ENCODE data around the gene DOCK1.

Gene DOCK1

GRCh38 chr10:127044186-127044585 lies 139.0 kb downstream of the DOCK1 start:
- peak in 1 of 42 donors; percentile 30 for DNase-seq
- intact Hi-C loops (cut with DNase I): no loop called here

GRCh38 chr10:127046975-127047877 lies 142.0 kb downstream of the DOCK1 start:
- peak in 1 of 42 donors; percentile 14 for DNase-seq
- intact Hi-C loops (cut with DNase I): no loop called here

- intact Hi-C loops (cut with DNase I): no loop called here
Observed at GRCh38 chr10:127047878-127048238, 142.6 kb downstream of the DOCK1 start.

GRCh38 chr10:127048630-127049029 lies 143.4 kb downstream of the DOCK1 start:
- intact Hi-C loops (cut with DNase I): no loop called here
- DNase-seq: peak in 1 of 42 donors; percentile 8

More at GRCh38 chr10:127047878-127048238, 142.6 kb downstream of the DOCK1 start:
- DNase-seq: peak in 1 of 42 donors; percentile 7

- intact Hi-C loops (cut with DNase I): no loop called here
- peak in 1 of 42 donors; percentile 36 for DNase-seq
Observed at GRCh38 chr10:127052001-127052400, 146.8 kb downstream of the DOCK1 start.

- DNase-seq: no peak
- intact Hi-C loops (cut with DNase I): no loop called here
Observed at GRCh38 chr10:127055263-127055662, 150.0 kb downstream of the DOCK1 start.

DNA sequence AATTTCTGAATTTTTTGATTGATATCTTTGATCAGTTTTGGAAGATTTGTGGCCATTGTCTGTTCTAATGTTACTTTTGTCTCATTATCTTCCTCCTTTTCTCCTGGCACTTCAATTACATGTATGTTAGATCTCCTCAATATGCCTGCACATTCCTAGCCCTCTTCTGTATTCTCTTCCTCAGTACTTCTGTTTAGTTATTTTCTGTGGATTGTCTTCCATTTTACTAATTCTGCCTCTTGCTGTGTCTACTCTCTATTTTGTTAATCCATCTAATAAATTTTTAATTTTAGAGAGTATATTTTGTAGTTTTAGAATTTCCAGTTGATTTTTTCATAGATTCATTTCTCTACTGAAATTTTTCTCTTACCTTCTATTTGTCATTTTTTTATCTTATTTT lies 154.1 kb downstream of the DOCK1 start:
- intact Hi-C loops (cut with DNase I): no loop called here
- DNase-seq: no peak

DNA sequence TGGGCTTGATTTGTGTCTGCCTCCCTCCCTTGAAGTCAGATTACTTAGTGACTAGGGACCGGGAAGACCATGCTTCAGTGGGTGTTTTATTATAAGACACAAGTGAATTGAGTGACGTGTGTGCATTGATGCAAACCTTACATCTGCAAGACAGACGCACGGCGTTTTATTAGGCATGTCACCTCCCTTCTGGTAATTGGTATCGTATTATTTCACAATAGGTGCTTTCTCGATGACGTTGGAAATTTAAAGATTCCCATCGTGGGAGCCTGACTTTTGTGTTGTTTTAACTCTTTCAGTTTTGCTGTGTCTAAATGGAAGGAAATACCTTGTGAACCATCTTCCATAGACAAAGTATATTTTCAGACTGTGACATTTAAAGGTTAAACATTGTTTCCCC lies 158.5 kb downstream of the DOCK1 start:
- peak in 3 of 42 donors; percentile 26 to 46 (median 37) for DNase-seq
- intact Hi-C loops (cut with DNase I): no loop called here

DNA sequence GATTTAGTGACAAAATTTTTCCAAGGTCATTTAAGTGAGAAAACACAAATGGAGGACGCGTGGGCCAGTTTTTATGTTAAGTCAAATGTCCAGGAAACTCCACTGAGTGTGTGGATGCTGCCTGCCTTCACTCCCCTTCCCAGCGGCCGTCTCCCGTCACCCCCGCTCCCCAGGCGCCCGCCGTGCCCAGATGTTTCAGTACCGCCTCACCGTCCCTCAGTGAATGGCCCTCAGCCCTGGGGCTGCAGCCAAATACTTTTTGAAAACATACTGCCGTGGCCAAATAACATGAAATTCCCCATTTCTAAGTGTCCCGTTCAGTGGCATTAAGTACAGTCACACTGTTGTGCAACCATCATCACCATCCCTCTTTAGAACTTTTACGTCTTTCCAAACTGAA lies 159.2 kb downstream of the DOCK1 start:
- peak in 1 of 42 donors; percentile 32 for DNase-seq
- intact Hi-C loops (cut with DNase I): no loop called here

DNA sequence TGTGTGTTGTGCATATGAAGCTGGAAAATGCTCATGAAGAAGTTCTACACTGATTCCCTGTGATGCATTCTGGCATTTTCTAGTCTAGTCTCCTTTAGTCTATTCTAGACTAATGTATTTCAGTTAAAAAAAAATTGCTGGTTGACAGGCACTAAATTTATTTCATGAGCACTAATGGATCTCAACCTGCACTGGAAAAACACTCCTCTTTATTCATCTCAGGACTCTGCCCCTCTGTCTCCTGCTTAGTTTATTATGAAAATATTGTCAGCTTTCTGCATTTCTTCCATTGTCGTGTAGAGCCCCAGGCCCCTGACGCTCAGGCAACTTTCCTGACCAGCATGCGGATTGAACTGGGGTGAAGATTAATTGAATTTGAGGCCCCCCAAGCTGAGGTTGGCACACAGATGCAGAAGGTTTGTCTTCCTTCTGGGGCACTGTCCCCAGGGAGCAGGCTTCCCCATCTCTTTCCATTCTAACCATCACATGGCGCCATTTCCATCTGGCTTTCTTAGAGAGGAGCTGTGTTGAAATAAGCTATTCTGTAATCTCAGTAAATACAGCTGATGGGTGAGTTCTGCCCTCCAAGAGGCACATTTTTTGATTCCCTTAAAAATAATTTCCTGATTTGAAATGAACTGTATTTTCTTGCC lies 162.4 kb downstream of the DOCK1 start:
- intact Hi-C loops (cut with DNase I): no loop called here

GRCh38 chr10:127068485-127068884 lies 163.3 kb downstream of the DOCK1 start:
- DNase-seq: no peak
- intact Hi-C loops (cut with DNase I): no loop called here

More for the DNA sequence above, 162.4 kb downstream of the DOCK1 start:
- DNase-seq: peak in 3 of 42 donors; percentile 19 to 32 (median 30)

- intact Hi-C loops (cut with DNase I): no loop called here
- no peak for DNase-seq
Observed at GRCh38 chr10:127069436-127069835, 164.2 kb downstream of the DOCK1 start.

GRCh38 chr10:127071126-127071525 lies 165.9 kb downstream of the DOCK1 start:
- DNase-seq: peak in 1 of 42 donors; percentile 7
- intact Hi-C loops (cut with DNase I): no loop called here

DNA sequence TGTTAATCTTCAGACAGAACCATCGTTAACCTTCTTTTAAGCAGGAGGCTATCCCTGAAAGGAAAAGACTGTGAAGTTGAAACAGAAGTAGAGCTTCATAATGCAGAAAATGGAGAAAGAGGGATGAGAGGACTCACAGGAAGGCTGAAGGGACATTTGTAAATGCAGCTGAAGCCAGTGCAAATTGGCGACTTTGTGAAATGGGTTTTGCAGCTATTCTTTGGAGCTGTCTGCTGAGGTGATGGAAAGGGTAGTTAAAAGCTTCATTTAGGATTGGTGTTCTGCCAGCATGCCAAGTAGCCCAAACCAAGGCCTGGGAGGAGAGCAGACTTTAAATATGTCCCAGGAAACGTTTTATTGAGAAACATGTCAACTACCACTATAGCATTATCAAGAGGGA lies 168.4 kb downstream of the DOCK1 start:
- intact Hi-C loops (cut with DNase I): no loop called here
- peak in 1 of 42 donors; percentile 33 for DNase-seq

- no peak for DNase-seq
- intact Hi-C loops (cut with DNase I): no loop called here
Observed at GRCh38 chr10:127079392-127079791, 174.2 kb downstream of the DOCK1 start.

DNA sequence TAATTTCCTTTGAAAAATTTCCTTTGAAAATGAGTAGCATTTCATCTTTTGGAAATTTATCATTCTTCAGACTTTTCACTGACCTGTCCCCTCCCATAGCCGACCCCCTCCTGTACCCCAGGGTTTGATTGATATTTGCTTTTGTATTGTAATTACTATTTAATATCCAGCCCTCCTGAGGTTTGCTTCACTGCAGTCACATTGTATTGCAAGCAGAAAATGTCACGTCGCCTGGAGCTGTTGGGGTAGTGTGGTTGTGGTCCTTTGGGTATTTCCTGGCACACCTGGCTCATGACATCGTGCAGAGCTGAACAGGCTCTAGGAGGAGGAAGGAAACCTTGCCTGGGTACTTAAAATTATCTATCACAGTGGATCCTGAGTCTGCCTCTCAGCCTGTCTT lies 175.1 kb downstream of the DOCK1 start:
- peak in 3 of 42 donors; percentile 4 to 21 (median 4) for DNase-seq
- intact Hi-C loops (cut with DNase I): no loop called here

DNA sequence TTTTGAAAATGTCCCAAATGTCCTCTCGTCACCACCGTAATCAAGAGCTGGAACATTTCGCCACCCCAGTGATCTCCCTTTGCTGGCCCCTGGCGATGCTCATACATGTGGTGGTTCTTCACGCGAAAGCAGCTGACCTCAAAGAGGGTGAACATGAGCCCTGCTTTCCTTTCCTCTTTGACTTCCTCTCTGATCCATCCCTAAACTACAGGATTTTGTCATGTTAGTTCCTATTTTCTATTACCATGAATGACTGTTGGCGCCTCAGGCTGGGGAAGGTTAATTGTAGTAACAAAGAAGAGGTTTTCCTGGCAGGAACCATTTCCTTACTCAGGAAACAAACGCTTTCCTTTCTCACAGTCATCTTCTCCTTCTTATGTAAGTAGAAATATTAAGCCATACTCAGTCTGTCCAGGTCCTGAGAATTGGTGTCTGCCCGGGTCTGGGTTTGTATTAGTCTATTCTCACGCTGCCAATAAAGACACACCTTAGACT lies 176.7 kb downstream of the DOCK1 start:
- intact Hi-C loops (cut with DNase I): no loop called here
- DNase-seq: peak in 3 of 42 donors; percentile 15 to 37 (median 15)

GRCh38 chr10:127082651-127083050 lies 177.4 kb downstream of the DOCK1 start:
- DNase-seq: peak in 3 of 42 donors; percentile 7 to 29 (median 9)
- intact Hi-C loops (cut with DNase I): no loop called here

GRCh38 chr10:127085957-127086356 lies 180.7 kb downstream of the DOCK1 start:
- intact Hi-C loops (cut with DNase I): no loop called here
- DNase-seq: no peak

DNA sequence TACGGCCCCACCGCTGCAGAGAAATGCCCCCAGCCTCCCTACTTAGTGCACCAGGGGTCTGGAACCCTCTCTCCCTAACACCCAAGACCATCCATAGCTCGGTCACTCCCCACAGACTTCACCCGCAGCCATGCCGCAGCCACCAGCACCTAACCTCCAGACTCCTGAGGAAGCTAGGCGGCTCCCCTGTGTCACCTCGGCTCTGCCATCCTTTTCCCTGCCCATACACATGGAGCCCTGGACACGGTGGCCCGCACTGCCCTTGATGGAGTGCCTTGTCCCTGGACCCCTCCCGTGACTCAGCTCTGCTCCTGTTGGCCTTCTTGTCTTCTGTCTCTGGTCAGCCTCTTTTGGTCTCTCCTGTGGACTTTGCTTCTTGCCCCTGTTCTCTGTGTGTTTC lies 183.7 kb downstream of the DOCK1 start:
- no peak for DNase-seq
- intact Hi-C loops (cut with DNase I): no loop called here

Data from head of caudate nucleus (tissue), 42 donors.